Common myeloid progenitor, CD34-positive (primary cell): ENCODE measurements around the gene LMAN1.

Experiments used
- CTCF ChIA-PET: fragments of 350-600 bp; sonication (Branson Sonifier 250); formaldehyde crosslinking; loops from one replicate; lab custom pipeline; 2021; ENCODE audit warnings: antibody characterized with exemption; lab: Charles Lee
- POLR2A ChIA-PET: fragments of 350-600 bp; sonication (Branson Sonifier 250); formaldehyde crosslinking; loops from one replicate; lab custom pipeline; 2021; ENCODE audit warnings: antibody characterized with exemption; lab: Charles Lee
- DNase-seq, 3 donors: peaks; one replicate each; pipeline versions ENCODE4 v3.0.0 to v3.0.0-alpha.2; 2013
- H3K27ac ChIP-seq, 2 experiments: 1 replicate in 1 of 2; 2 replicates in 1 of 2; pipeline ENCODE4 v1.7.0; 2013; ENCODE audit warnings: inconsistent platforms in 2 of 2, low read length in 2 of 2, mild to moderate bottlenecking in 2 of 2, low read depth in 1 of 2, moderate library complexity in 1 of 2; ENCODE audit not compliant: severe bottlenecking in 2 of 2, insufficient read depth in 1 of 2, poor library complexity in 1 of 2
- H3K27me3 ChIP-seq, 5 experiments: replicated peaks in 2 of 5; 1 replicate in 3 of 5; 2 replicates in 2 of 5; pipeline versions ENCODE4 v1.6.1 to v1.7.0; 2013; ENCODE audit warnings: low read length in 4 of 5, mild to moderate bottlenecking in 2 of 5, moderate library complexity in 2 of 5, inconsistent platforms in 1 of 5; ENCODE audit not compliant: insufficient read depth in 5 of 5, control insufficient read depth in 4 of 5
- H3K36me3 ChIP-seq, 4 experiments: 1 replicate in 2 of 4; 2 replicates in 2 of 4; pipeline versions ENCODE4 v1.6.1 to v1.7.0; 2013; ENCODE audit warnings: low read length in 3 of 4, control low read depth in 1 of 4, mild to moderate bottlenecking in 1 of 4; ENCODE audit not compliant: control insufficient read depth in 4 of 4, insufficient read depth in 4 of 4
- H3K4me1 ChIP-seq, 4 experiments: 1 replicate in 3 of 4; 2 replicates in 1 of 4; pipeline versions ENCODE4 v1.6.1 to v1.7.1; 2013; ENCODE audit warnings: low read length in 3 of 4, mild to moderate bottlenecking in 3 of 4, control low read depth in 1 of 4, inconsistent platforms in 1 of 4, moderate library complexity in 1 of 4; ENCODE audit not compliant: control insufficient read depth in 4 of 4, insufficient read depth in 4 of 4; ENCODE audit errors: control extremely low read depth in 1 of 4
- H3K4me3 ChIP-seq, 7 experiments: 1 replicate in 4 of 7; 2 replicates in 3 of 7; pipeline versions ENCODE4 v1.5.1 to v1.7.0; 2013; ENCODE audit warnings: mild to moderate bottlenecking in 7 of 7, low read length in 6 of 7, moderate library complexity in 6 of 7, inconsistent platforms in 2 of 7, low read depth in 2 of 7, control low read depth in 1 of 7; ENCODE audit not compliant: insufficient read depth in 4 of 7, control insufficient read depth in 1 of 7; ENCODE audit errors: extremely low read depth in 1 of 7
- H3K9me3 ChIP-seq, 5 experiments: 1 replicate in 4 of 5; 2 replicates in 1 of 5; pipeline versions ENCODE4 v1.6.1 to v1.7.1; 2013; ENCODE audit warnings: low read length in 4 of 5, mild to moderate bottlenecking in 2 of 5, inconsistent platforms in 1 of 5, low read depth in 1 of 5, moderate library complexity in 1 of 5; ENCODE audit not compliant: control insufficient read depth in 4 of 5, insufficient read depth in 2 of 5; ENCODE audit errors: control extremely low read depth in 1 of 5
- WGBS: methylation state at CpG from one replicate; pipeline ENCODE4 v1.1.5; 2013; ENCODE audit not compliant: insufficient coverage; 5-methylcytosine and 5-hydroxymethylcytosine counted together

Gene LMAN1

DNA sequence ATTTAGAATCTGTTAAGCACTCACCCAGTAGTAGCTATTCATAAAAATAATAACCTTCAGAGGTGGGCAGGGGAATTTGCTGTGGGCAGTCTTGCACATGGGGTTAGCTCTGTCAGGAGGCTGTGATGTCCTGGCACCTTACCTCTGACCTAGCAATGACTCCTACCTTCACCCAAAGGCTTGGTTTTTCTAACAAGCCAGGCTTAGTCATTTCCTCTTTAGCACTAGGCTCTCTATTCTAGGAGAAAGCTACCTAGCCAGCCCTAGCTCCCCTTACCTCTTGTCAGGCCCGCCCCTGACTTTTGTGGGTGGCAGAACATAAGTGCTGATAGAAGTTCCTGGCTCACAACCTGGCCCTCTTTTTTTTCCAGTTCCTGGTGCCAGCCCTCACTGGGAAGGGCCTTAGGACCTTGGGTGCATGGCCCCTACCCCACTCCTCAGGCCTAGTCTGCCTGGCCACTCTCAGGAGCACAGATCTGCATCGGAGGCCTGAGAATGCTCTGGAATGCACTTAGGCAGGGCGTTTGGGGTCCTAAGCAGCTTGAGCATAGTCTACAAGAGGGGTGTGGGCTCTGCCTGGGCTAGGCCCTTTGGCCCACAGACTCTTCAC is 58.3 kb downstream of the LMAN1 start:
- no peak overlapping the region for H3K27ac ChIP-seq
- no peak overlapping the region for H3K4me3 ChIP-seq
- no peaks in the 10 kb centered on the region for H3K4me1 ChIP-seq
- H3K27me3 ChIP-seq, result peaks cover 0 to 16% (median 11%) of the 10 kb centered on the region in 5 experiments
- H3K9me3 ChIP-seq, result no peaks in the 10 kb centered on the region
- POLR2A ChIA-PET, result no interaction called here
- CTCF ChIA-PET, result interaction anchor here (0.9 to 2.5 kb wide), 3 partner anchors 9 to 102 kb away, joined by 3 to 8 read pairs (median 4); no protein-coding TSS in a partner anchor
- DNase-seq, result no peak
- WGBS, result 96% methylated on average over 2 of the region's 3 CpGs
- H3K36me3 ChIP-seq, result no peaks in the 10 kb centered on the region

DNA sequence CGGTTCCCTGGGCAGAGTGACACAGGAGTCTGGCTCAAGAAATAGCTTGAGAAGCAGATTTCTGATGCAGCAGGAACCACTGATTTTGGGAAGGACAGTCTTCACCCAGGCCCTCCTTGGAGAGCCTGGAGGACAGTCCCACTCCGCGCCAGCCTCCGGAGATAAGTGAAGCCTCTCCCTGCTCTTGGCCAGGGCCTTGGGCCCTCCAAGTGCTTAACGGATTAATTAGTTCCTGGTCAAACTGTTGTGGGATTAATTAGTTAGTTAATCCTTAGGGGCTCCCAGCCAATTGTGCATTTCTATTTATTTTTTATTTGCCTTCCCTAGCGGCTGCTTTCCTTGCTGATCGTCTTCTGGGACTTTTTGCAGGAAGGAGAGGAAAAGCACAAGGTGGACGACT is 60.2 kb downstream of the LMAN1 start:
- 97% methylated on average over 6 of the region's 8 CpGs for WGBS
- Histone ChIP-seq H3K27me3 (peaks cover 0 to 16% (median 10%) of the 10 kb centered on the region in 5 experiments), H3K4me1 (no peaks in the 10 kb centered on the region), H3K27ac (no peak overlapping the region), H3K9me3 (no peaks in the 10 kb centered on the region), H3K4me3 (no peak overlapping the region), H3K36me3 (no peaks in the 10 kb centered on the region)
- no peak for DNase-seq
- ChIA-PET POLR2A (no interaction called here), CTCF (interaction anchor here (1.0 to 1.9 kb wide), 3 partner anchors 31 to 103 kb away, joined by 3 to 5 read pairs (median 4); no protein-coding TSS in a partner anchor)

DNA sequence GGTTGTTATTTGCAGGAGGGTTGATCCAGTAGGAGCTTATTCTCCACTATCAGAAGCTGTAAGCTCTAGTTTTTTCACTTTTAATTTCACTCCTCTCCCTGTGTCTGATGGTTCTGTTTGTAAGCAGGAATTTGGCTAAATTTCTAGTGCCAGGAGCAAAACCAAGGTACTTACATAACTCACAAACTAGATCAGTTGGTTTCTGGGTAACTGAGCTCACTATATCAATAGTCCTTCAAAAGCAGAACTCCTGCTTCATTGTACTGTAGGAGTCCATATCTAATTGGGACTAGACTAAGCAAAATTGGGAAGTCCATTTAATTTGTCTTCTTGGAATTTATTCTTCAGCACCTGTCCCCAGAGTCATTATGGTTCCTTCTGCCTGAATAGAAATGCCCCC is 65.7 kb downstream of the LMAN1 start:
- ChIA-PET CTCF (interaction anchor here (0.9 to 1.3 kb wide), 2 partner anchors 20 to 23 kb away, joined by 3 to 4 read pairs; partner anchors contain the start of gene RAX), POLR2A (no interaction called here)
- no peaks in the 10 kb centered on the region for H3K36me3 ChIP-seq
- peaks cover 2 to 24% (median 7%) of the 10 kb centered on the region in 5 experiments for H3K27me3 ChIP-seq
- no peaks in the 10 kb centered on the region for H3K9me3 ChIP-seq
- no peak overlapping the region for H3K27ac ChIP-seq
- H3K4me1 ChIP-seq, result no peaks in the 10 kb centered on the region
- no peak overlapping the region for H3K4me3 ChIP-seq
- no peak for DNase-seq

DNA sequence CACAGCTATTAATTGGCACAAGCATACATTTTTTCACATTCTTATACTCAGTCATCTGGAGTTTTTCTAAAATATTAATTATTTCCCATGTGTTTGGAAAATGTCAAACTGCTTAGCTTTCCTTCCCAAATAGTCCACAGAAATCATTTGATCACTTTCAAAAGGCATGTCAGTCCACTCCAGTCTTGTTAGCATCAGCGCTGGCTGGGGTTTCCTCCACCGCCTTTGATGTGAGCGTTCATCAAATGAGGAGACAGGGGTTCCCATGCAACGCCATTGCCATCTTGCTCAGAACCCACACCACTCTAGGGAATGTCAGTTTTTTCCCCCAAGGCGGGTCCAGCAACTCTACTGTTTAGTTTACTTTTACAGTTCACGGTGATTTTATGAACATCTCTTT is 72.7 kb downstream of the LMAN1 start:
- Histone ChIP-seq H3K36me3 (no peaks in the 10 kb centered on the region), H3K27ac (no peak overlapping the region), H3K4me1 (no peaks in the 10 kb centered on the region), H3K27me3 (peaks cover 11 to 46% (median 25%) of the 10 kb centered on the region in 5 experiments), H3K4me3 (no peak overlapping the region), H3K9me3 (peaks cover 0 to 3% (median 0%) of the 10 kb centered on the region in 5 experiments)
- 89% methylated on average over 5 of the region's 6 CpGs for WGBS
- ChIA-PET CTCF (interaction anchor here (1.3 kb wide), 1 partner anchor 17 kb away, joined by 3 read pairs; no protein-coding TSS in a partner anchor), POLR2A (no interaction called here)
- no peak for DNase-seq

DNA sequence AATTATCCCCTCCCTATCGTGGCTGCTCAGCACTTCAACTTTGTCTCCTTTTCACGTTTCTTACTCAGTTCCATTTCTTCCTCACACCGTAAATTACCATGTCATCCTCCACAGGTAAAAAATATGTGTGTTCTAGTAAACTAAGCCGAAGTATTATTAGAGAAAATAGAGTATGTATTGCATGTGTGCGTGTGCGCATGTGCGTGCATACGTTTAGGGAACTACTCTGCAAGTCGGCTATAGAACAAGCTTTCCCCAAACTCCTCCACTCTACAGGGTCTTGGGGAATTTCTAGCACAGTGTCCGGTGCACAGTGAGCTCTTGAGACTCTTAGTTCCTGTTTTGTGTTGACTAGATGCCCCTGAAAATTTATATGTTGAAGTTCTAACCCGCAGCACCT is 76.7 kb downstream of the LMAN1 start:
- Histone ChIP-seq H3K36me3 (no peaks in the 10 kb centered on the region), H3K9me3 (peaks cover 0 to 2% (median 0%) of the 10 kb centered on the region in 5 experiments), H3K27ac (no peak overlapping the region), H3K27me3 (peaks cover 21 to 77% (median 29%) of the 10 kb centered on the region in 5 experiments), H3K4me1 (no peaks in the 10 kb centered on the region), H3K4me3 (no peak overlapping the region)
- no peak for DNase-seq
- ChIA-PET POLR2A (no interaction called here), CTCF (interaction anchor here (1.3 to 1.6 kb wide), 2 partner anchors 11 to 34 kb away, joined by 3 to 5 read pairs; no protein-coding TSS in a partner anchor)
- 100% methylated on average over 1 of the region's 11 CpGs for WGBS

DNA sequence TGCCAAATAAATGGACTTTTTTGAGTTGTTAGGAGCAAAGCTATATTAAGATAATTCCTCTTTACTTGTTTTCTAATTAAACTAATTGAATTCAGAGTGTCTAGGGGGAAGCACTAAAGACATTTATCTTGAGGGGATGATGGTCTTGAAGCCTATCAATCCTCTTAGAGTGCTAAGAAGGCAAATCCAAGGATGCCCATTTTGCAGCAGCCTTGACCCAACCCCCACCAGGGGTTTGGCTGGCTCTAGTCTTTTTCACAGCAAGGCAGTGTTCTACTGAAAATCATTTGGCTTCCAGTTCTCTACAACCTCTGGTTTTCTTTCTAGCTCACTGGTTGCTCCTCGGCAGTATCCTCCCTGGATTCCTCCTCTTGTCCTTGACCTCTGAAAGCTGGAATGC is 79.3 kb downstream of the LMAN1 start:
- peaks cover 15 to 82% (median 33%) of the 10 kb centered on the region in 5 experiments for H3K27me3 ChIP-seq
- H3K9me3 ChIP-seq, result peaks cover 0 to 2% (median 0%) of the 10 kb centered on the region in 5 experiments
- WGBS, result 82% methylated on average over 1 of the region's 1 CpG
- no peaks in the 10 kb centered on the region for H3K36me3 ChIP-seq
- H3K4me3 ChIP-seq, result no peak overlapping the region
- H3K27ac ChIP-seq, result no peak overlapping the region
- CTCF ChIA-PET, result no interaction called here
- no peak for DNase-seq
- no peaks in the 10 kb centered on the region for H3K4me1 ChIP-seq
- POLR2A ChIA-PET, result no interaction called here

DNA sequence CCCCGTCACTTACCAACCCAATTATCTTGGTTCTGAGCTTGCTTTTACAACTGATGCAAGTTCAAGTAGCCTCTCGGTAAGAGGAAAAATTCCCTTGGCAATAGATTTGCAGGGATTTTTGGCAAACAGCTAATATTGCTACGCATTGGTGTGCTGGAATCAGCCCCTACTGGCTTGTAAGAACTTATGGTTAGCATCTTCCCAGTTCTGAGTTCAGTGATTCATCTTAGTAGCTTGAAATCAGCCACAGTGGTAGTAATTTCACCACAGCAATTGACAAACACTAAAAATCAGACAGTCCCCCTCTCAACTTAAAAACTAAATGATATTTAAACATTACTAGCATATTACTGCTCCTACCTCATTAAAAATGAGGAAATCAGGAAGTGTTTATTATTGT is 79.9 kb downstream of the LMAN1 start:
- Histone ChIP-seq H3K9me3 (peaks cover 0 to 2% (median 0%) of the 10 kb centered on the region in 5 experiments), H3K27ac (no peak overlapping the region), H3K4me3 (no peak overlapping the region), H3K27me3 (peaks cover 20 to 85% (median 37%) of the 10 kb centered on the region in 5 experiments), H3K4me1 (peaks cover 0 to under 1% (median under 1%) of the 10 kb centered on the region in 4 experiments), H3K36me3 (no peaks in the 10 kb centered on the region)
- POLR2A ChIA-PET, result no interaction called here
- CTCF ChIA-PET, result interaction anchor here (1.3 kb wide), 1 partner anchor 16 kb away, joined by 3 read pairs; no protein-coding TSS in a partner anchor
- DNase-seq, result no peak
- WGBS, result 100% methylated on average over 2 of the region's 3 CpGs
